Muscle of leg (tissue), 11 donors: ENCODE measurements around the gene WFDC10B. TPM values are rescaled to one million over a fixed set of nuclear protein-coding genes. Genes with fewer than 3 reads are reported as not detected.
"Not testable (repeated sequence)": the region's sequence is repeated elsewhere in the genome, so short reads cannot be mapped to it uniquely, and the experiment has no call there.

ENCODE experiments used
- DNase-seq: peaks from one replicate; pipeline ENCODE4 v3.0.0; 2013
- H3K27ac ChIP-seq: one replicate; pipeline ENCODE4 v1.5.1; 2013; ENCODE audit warnings: mild to moderate bottlenecking, low read length, control low read depth
- H3K27me3 ChIP-seq: one replicate; pipeline ENCODE4 v1.6.1; 2013; ENCODE audit warnings: low read length; ENCODE audit not compliant: control insufficient read depth, insufficient read depth
- H3K36me3 ChIP-seq: one replicate; pipeline ENCODE4 v1.6.1; 2013; ENCODE audit warnings: low read length; ENCODE audit not compliant: control insufficient read depth, insufficient read depth
- H3K4me1 ChIP-seq: one replicate; pipeline ENCODE4 v1.6.1; 2013; ENCODE audit warnings: low read length; ENCODE audit not compliant: control insufficient read depth, insufficient read depth
- H3K4me3 ChIP-seq: one replicate; pipeline ENCODE4 v1.5.1; 2013; ENCODE audit warnings: low read length, control low read depth
- H3K9me3 ChIP-seq: replicated peaks from 2 replicates; pipeline ENCODE4 v1.6.1; 2013; ENCODE audit warnings: low read depth, low read length; ENCODE audit not compliant: control insufficient read depth
- WGBS: methylation state at CpG from one replicate; pipeline ENCODE4 v1.1.5; 2013; ENCODE audit warnings: missing lambda C conversion rate; ENCODE audit not compliant: insufficient coverage; 5-methylcytosine and 5-hydroxymethylcytosine counted together
- polyA plus RNA-seq, 8 donors: library from polyadenylated mRNA; unstranded; fragments of 120-200 nt; gene quantifications; one replicate each; pipeline versions ENCODE4 v1.2.1 to v1.2.3, GENCODE V29; 2013; ENCODE audit warnings: inconsistent platforms in 1 of 8, low replicate concordance in 1 of 8; ENCODE audit not compliant: insufficient read length in 8 of 8, insufficient read depth in 1 of 8
- total RNA-seq: library from RNA; stranded (reverse); fragments of 120-200 nt; gene quantifications from one replicate; pipeline ENCODE4 v1.2.4, GENCODE V29; 2013

Gene WFDC10B
- total and polyA plus RNA-seq, 9 donors = not detected

- WGBS = 93% methylated on average over 7 of the region's 7 CpGs
- H3K4me1 ChIP-seq = not testable (repeated sequence)
Measured at GRCh38 chr20:45651726-45652125, 53.1 kb downstream of the WFDC10B start.

GRCh38 chr20:45649312-45649863 is 55.4 kb downstream of the WFDC10B start:
- Histone ChIP-seq H3K4me1 (no peaks in the 10 kb centered on the region), H3K4me3 (no peak overlapping the region), H3K27me3 (no peaks in the 10 kb centered on the region), H3K27ac (no peak overlapping the region), H3K9me3 (no peaks in the 10 kb centered on the region), H3K36me3 (no peaks in the 10 kb centered on the region)
- DNase-seq = no peak
- WGBS = 78% methylated on average over 6 of the region's 6 CpGs

More at GRCh38 chr20:45651726-45652125, 53.1 kb downstream of the WFDC10B start:
- not testable (repeated sequence) for DNase-seq, H3K4me3 ChIP-seq, H3K27ac ChIP-seq, H3K36me3 ChIP-seq, H3K9me3 ChIP-seq, H3K27me3 ChIP-seq

GRCh38 chr20:45647441-45648050 is 57.3 kb downstream of the WFDC10B start:
- DNase-seq = no peak
- no peaks in the 10 kb centered on the region for H3K27me3 ChIP-seq
- no peak overlapping the region for H3K4me3 ChIP-seq
- H3K9me3 ChIP-seq = no peaks in the 10 kb centered on the region
- no peak overlapping the region for H3K27ac ChIP-seq
- no peaks in the 10 kb centered on the region for H3K4me1 ChIP-seq
- H3K36me3 ChIP-seq = no peaks in the 10 kb centered on the region
- WGBS = 50% methylated on average over 1 of the region's 1 CpG

- Histone ChIP-seq H3K4me1 (no peaks in the 10 kb centered on the region), H3K36me3 (no peaks in the 10 kb centered on the region), H3K4me3 (no peak overlapping the region), H3K27me3 (no peaks in the 10 kb centered on the region), H3K9me3 (no peaks in the 10 kb centered on the region), H3K27ac (no peak overlapping the region)
- WGBS = 89% methylated on average over 3 of the region's 3 CpGs
- DNase-seq = no peak
Measured at GRCh38 chr20:45646875-45647274, 57.9 kb downstream of the WFDC10B start.

GRCh38 chr20:45645869-45646268 is 59.0 kb downstream of the WFDC10B start:
- H3K4me1 ChIP-seq, H3K36me3 ChIP-seq, DNase-seq, H3K9me3 ChIP-seq, H3K27me3 ChIP-seq, H3K4me3 ChIP-seq, H3K27ac ChIP-seq: not testable (repeated sequence)
- WGBS = 100% methylated on average over 1 of the region's 28 CpGs

GRCh38 chr20:45641076-45641475 is 63.7 kb downstream of the WFDC10B start:
- H3K27ac ChIP-seq, H3K4me1 ChIP-seq, H3K27me3 ChIP-seq, DNase-seq, H3K4me3 ChIP-seq, H3K9me3 ChIP-seq, H3K36me3 ChIP-seq: not testable (repeated sequence)
- WGBS = no CpG with 5 or more reads among the region's 24 CpGs

GRCh38 chr20:45639687-45640086 is 65.1 kb downstream of the WFDC10B start:
- H3K4me1 ChIP-seq = no peaks in the 10 kb centered on the region
- no peaks in the 10 kb centered on the region for H3K27me3 ChIP-seq
- WGBS = 90% methylated on average over 2 of the region's 5 CpGs
- no peaks in the 10 kb centered on the region for H3K36me3 ChIP-seq
- H3K27ac ChIP-seq = no peak overlapping the region
- H3K9me3 ChIP-seq = no peaks in the 10 kb centered on the region
- DNase-seq = no peak
- no peak overlapping the region for H3K4me3 ChIP-seq

- H3K4me1 ChIP-seq = no peaks in the 10 kb centered on the region
- no peak overlapping the region for H3K4me3 ChIP-seq
- no peaks in the 10 kb centered on the region for H3K36me3 ChIP-seq
- no CpG with 5 or more reads among the region's 1 CpG for WGBS
- DNase-seq = no peak
- H3K9me3 ChIP-seq = no peaks in the 10 kb centered on the region
- H3K27ac ChIP-seq = no peak overlapping the region
- no peaks in the 10 kb centered on the region for H3K27me3 ChIP-seq
Measured at GRCh38 chr20:45636513-45636912, 68.3 kb downstream of the WFDC10B start.

Other genes starting within 250 kb of the WFDC10B start
- 0.13 TPM for gene WFDC2, start 235.3 kb downstream of the WFDC10B start, total RNA-seq
- 1 to 10 TPM in 2 of 8 donors, under 1 TPM in 3, not detected in 3; 0.24 to 2.1 (median 0.68) TPM for gene WFDC2, start 235.3 kb downstream of the WFDC10B start, polyA plus RNA-seq
- not detected for gene SPINT3, start 189.4 kb downstream of the WFDC10B start, total RNA-seq
- not detected for gene SPINT3, start 189.4 kb downstream of the WFDC10B start, polyA plus RNA-seq
- gene WFDC6, start 165.5 kb downstream of the WFDC10B start, total RNA-seq = not detected
- under 1 TPM in 1 of 8 donors, not detected in 7; 0.21 TPM for gene WFDC6, start 165.5 kb downstream of the WFDC10B start, polyA plus RNA-seq
- not detected for gene EPPIN, start 157.6 kb downstream of the WFDC10B start, total RNA-seq
- under 1 TPM in 2 of 8 donors, not detected in 6; 0.04 to 0.09 TPM for gene EPPIN, start 157.6 kb downstream of the WFDC10B start, polyA plus RNA-seq
- gene WFDC8, start 125.7 kb downstream of the WFDC10B start, total RNA-seq = not detected
- gene WFDC8, start 125.7 kb downstream of the WFDC10B start, polyA plus RNA-seq = not detected
- gene WFDC10A, start 75.3 kb downstream of the WFDC10B start, total RNA-seq = not detected
- not detected for gene WFDC10A, start 75.3 kb downstream of the WFDC10B start, polyA plus RNA-seq
- gene WFDC9, start 73.7 kb downstream of the WFDC10B start, total RNA-seq = not detected
- gene WFDC9, start 73.7 kb downstream of the WFDC10B start, polyA plus RNA-seq = not detected
- not detected for gene WFDC11, start 34.8 kb downstream of the WFDC10B start, total RNA-seq
- under 1 TPM in 1 of 8 donors, not detected in 7; 0.21 TPM for gene WFDC11, start 34.8 kb downstream of the WFDC10B start, polyA plus RNA-seq
- not detected for gene WFDC13, start 3.0 kb downstream of the WFDC10B start, total RNA-seq
- not detected for gene WFDC13, start 3.0 kb downstream of the WFDC10B start, polyA plus RNA-seq
- gene SPINT4, start 17.3 kb upstream of the WFDC10B start, total RNA-seq = not detected
- gene SPINT4, start 17.3 kb upstream of the WFDC10B start, polyA plus RNA-seq = not detected
- 0.62 TPM for gene WFDC3, start 86.9 kb upstream of the WFDC10B start, total RNA-seq
- 1 to 10 TPM in 4 of 8 donors, under 1 TPM in 4; 0.31 to 2.4 (median 0.92) TPM for gene WFDC3, start 86.9 kb upstream of the WFDC10B start, polyA plus RNA-seq
- 18.1 TPM for gene DNTTIP1, start 86.9 kb upstream of the WFDC10B start, total RNA-seq
- gene DNTTIP1, start 86.9 kb upstream of the WFDC10B start, polyA plus RNA-seq = 10 to 100 TPM; 34.7 to 45.1 (median 43.2) TPM
- 23.1 TPM for gene UBE2C, start 107.6 kb upstream of the WFDC10B start, total RNA-seq
- gene UBE2C, start 107.6 kb upstream of the WFDC10B start, polyA plus RNA-seq = 10 to 100 TPM; 31.6 to 50.4 (median 44.8) TPM
- 3,356 TPM for gene TNNC2, start 122.3 kb upstream of the WFDC10B start, total RNA-seq
- 1,000 to 10,000 TPM; 3,151 to 8,511 (median 6,761) TPM for gene TNNC2, start 122.3 kb upstream of the WFDC10B start, polyA plus RNA-seq
- gene SNX21, start 128.8 kb upstream of the WFDC10B start, total RNA-seq = 29.5 TPM
- 10 to 100 TPM; 20.0 to 25.4 (median 22.1) TPM for gene SNX21, start 128.8 kb upstream of the WFDC10B start, polyA plus RNA-seq
- 19.7 TPM for gene ACOT8, start 152.4 kb upstream of the WFDC10B start, total RNA-seq
- gene ACOT8, start 152.4 kb upstream of the WFDC10B start, polyA plus RNA-seq = 10 to 100 TPM; 16.8 to 22.5 (median 18.4) TPM
- gene ZSWIM3, start 152.6 kb upstream of the WFDC10B start, total RNA-seq = 5.6 TPM
- 1 to 10 TPM; 3.1 to 4.1 (median 3.3) TPM for gene ZSWIM3, start 152.6 kb upstream of the WFDC10B start, polyA plus RNA-seq
- 5.1 TPM for gene ZSWIM1, start 176.2 kb upstream of the WFDC10B start, total RNA-seq
- gene ZSWIM1, start 176.2 kb upstream of the WFDC10B start, polyA plus RNA-seq = 10 to 100 TPM in 4 of 8 donors, 1 to 10 TPM in 4; 8.1 to 12.3 (median 9.8) TPM
- 5.7 TPM for gene SPATA25, start 182.6 kb upstream of the WFDC10B start, total RNA-seq
- gene SPATA25, start 182.6 kb upstream of the WFDC10B start, polyA plus RNA-seq = 1 to 10 TPM; 4.1 to 9.3 (median 5.0) TPM
- gene NEURL2, start 186.2 kb upstream of the WFDC10B start, total RNA-seq = 15.0 TPM
- gene NEURL2, start 186.2 kb upstream of the WFDC10B start, polyA plus RNA-seq = 10 to 100 TPM; 10.3 to 18.8 (median 16.0) TPM
- 38.9 TPM for gene CTSA, start 186.3 kb upstream of the WFDC10B start, total RNA-seq
- 10 to 100 TPM; 60.7 to 97.4 (median 68.5) TPM for gene CTSA, start 186.3 kb upstream of the WFDC10B start, polyA plus RNA-seq
- 17.9 TPM for gene PLTP, start 207.1 kb upstream of the WFDC10B start, total RNA-seq
- 10 to 100 TPM; 13.0 to 39.4 (median 25.5) TPM for gene PLTP, start 207.1 kb upstream of the WFDC10B start, polyA plus RNA-seq
- 9.4 TPM for gene PCIF1, start 229.7 kb upstream of the WFDC10B start, total RNA-seq
- 10 to 100 TPM; 23.4 to 31.7 (median 27.9) TPM for gene PCIF1, start 229.7 kb upstream of the WFDC10B start, polyA plus RNA-seq